ENCODE data around the gene CASP8. TPM values are rescaled to one million over a fixed set of nuclear protein-coding genes. Genes with fewer than 3 reads are reported as not detected.

Gene CASP8
- total RNA-seq, 1 donor from 2014 or later, result 15.2 TPM

GRCh38 chr2:201275069-201275468, 14.7 kb downstream of the CASP8 start:
- intact Hi-C loops (cut with DNase I), result no loop called here
- H3K27ac ChIP-seq, result no peak overlapping the region

GRCh38 chr2:201275990-201276389, 15.7 kb downstream of the CASP8 start:
- no peaks in the 10 kb centered on the region for H3K27me3 ChIP-seq
- no peak overlapping the region for H3K4me3 ChIP-seq
- no peak for TF ChIP-seq CTCF (IDR thresholded peaks at IDR 0.05)
- no peaks in the 10 kb centered on the region for H3K9me3 ChIP-seq
- intact Hi-C loops (cut with DNase I), result no loop called here
- no peak for DNase-seq (ENCODE audit: low spot score in 2 of 2)
- H3K27ac ChIP-seq, result no peak overlapping the region
- peaks cover 14 to 56% of the 10 kb centered on the region in 2 donors for H3K36me3 ChIP-seq
- no peaks in the 10 kb centered on the region for H3K4me1 ChIP-seq

More at GRCh38 chr2:201275069-201275468, 14.7 kb downstream of the CASP8 start:
- Histone ChIP-seq H3K4me3 (no peak overlapping the region), H3K9me3 (no peaks in the 10 kb centered on the region), H3K36me3 (peaks cover 14 to 56% of the 10 kb centered on the region in 2 donors), H3K27me3 (no peaks in the 10 kb centered on the region), H3K4me1 (no peaks in the 10 kb centered on the region)
- TF ChIP-seq CTCF (IDR thresholded peaks at IDR 0.05), result no peak
- no peak for DNase-seq (ENCODE audit: low spot score in 2 of 2)

- no peaks in the 10 kb centered on the region for H3K4me1 ChIP-seq
- H3K4me3 ChIP-seq, result no peak overlapping the region
- intact Hi-C loops (cut with DNase I), result no loop called here
- no peak overlapping the region for H3K27ac ChIP-seq
- H3K9me3 ChIP-seq, result no peaks in the 10 kb centered on the region
- no peaks in the 10 kb centered on the region for H3K27me3 ChIP-seq
- DNase-seq (ENCODE audit: low spot score in 2 of 2), result no peak
- H3K36me3 ChIP-seq, result peaks cover 14 to 56% of the 10 kb centered on the region in 2 donors
- no peak for TF ChIP-seq CTCF (IDR thresholded peaks at IDR 0.05)
Measured at GRCh38 chr2:201276511-201276910, 16.2 kb downstream of the CASP8 start.

- Histone ChIP-seq H3K4me3 (no peak overlapping the region), H3K27ac (no peak overlapping the region), H3K36me3 (peaks cover 3 to 34% of the 10 kb centered on the region in 2 donors), H3K27me3 (no peaks in the 10 kb centered on the region), H3K9me3 (no peaks in the 10 kb centered on the region), H3K4me1 (no peaks in the 10 kb centered on the region)
- DNase-seq (ENCODE audit: low spot score in 2 of 2), result no peak
- intact Hi-C loops (cut with DNase I), result no loop called here
- no peak for TF ChIP-seq CTCF (IDR thresholded peaks at IDR 0.05)
Measured at GRCh38 chr2:201279079-201279478, 18.7 kb downstream of the CASP8 start.

- no peaks in the 10 kb centered on the region for H3K4me1 ChIP-seq
- peaks cover 8 to 34% of the 10 kb centered on the region in 2 donors for H3K36me3 ChIP-seq
- no peak for DNase-seq (ENCODE audit: low spot score in 2 of 2)
- H3K27me3 ChIP-seq, result no peaks in the 10 kb centered on the region
- intact Hi-C loops (cut with DNase I), result no loop called here
- H3K4me3 ChIP-seq, result no peak overlapping the region
- no peaks in the 10 kb centered on the region for H3K9me3 ChIP-seq
- TF ChIP-seq CTCF (IDR thresholded peaks at IDR 0.05), result no peak
- H3K27ac ChIP-seq, result peak overlapping the region in 1 of 2 donors; percentile 15
Measured at GRCh38 chr2:201280191-201281040, 20.1 kb downstream of the CASP8 start.

All from ascending aorta (tissue), 2 donors.